ENCODE data around the gene GRIK2. TPM values are rescaled to one million over a fixed set of nuclear protein-coding genes. Genes with fewer than 3 reads are reported as not detected.

GRIK2 gene
- total RNA-seq, 2 donors from 2014 or later: 0.92 to 2.0 TPM

GRCh38 chr6:101824551-101825345, 431.2 kb downstream of the GRIK2 start:
- no peaks in the 10 kb centered on the region for H3K9me3 ChIP-seq

GRCh38 chr6:101826269-101826668, 432.8 kb downstream of the GRIK2 start:
- H3K27ac ChIP-seq: no peak overlapping the region
- DNase-seq (ENCODE audit: low spot score) (no peak), ATAC-seq (ENCODE audit: insufficient number of reproducible peaks, low FRiP score, low read depth) (no peak)
- no peak overlapping the region for H3K4me3 ChIP-seq
- no peaks in the 10 kb centered on the region for H3K36me3 ChIP-seq
- no peaks in the 10 kb centered on the region for H3K27me3 ChIP-seq (replicated peaks; ENCODE audit: insufficient read depth)
- no peak for TF ChIP-seq CTCF (IDR thresholded peaks at IDR 0.05)
- H3K9me3 ChIP-seq: no peaks in the 10 kb centered on the region
- H3K4me1 ChIP-seq (ENCODE audit: control insufficient read depth in 1 of 2, low read depth in 2 of 2): no peaks in the 10 kb centered on the region

More at GRCh38 chr6:101824551-101825345, 431.2 kb downstream of the GRIK2 start:
- H3K36me3 ChIP-seq: no peaks in the 10 kb centered on the region
- no peak for TF ChIP-seq CTCF (IDR thresholded peaks at IDR 0.05)
- H3K4me3 ChIP-seq: no peak overlapping the region
- H3K27me3 ChIP-seq (replicated peaks; ENCODE audit: insufficient read depth): no peaks in the 10 kb centered on the region
- DNase-seq (ENCODE audit: low spot score): no peak
- H3K4me1 ChIP-seq (ENCODE audit: control insufficient read depth in 1 of 2, low read depth in 2 of 2): no peaks in the 10 kb centered on the region
- no peak overlapping the region for H3K27ac ChIP-seq
- no peak for ATAC-seq (ENCODE audit: insufficient number of reproducible peaks, low FRiP score, low read depth)

- DNase-seq (ENCODE audit: low spot score) (no peak), ATAC-seq (ENCODE audit: insufficient number of reproducible peaks, low FRiP score, low read depth) (no peak)
- Histone ChIP-seq H3K4me1 (ENCODE audit: control insufficient read depth in 1 of 2, low read depth in 2 of 2) (no peaks in the 10 kb centered on the region), H3K36me3 (no peaks in the 10 kb centered on the region), H3K27ac (no peak overlapping the region), H3K27me3 (replicated peaks; ENCODE audit: insufficient read depth) (no peaks in the 10 kb centered on the region), H3K4me3 (no peak overlapping the region), H3K9me3 (no peaks in the 10 kb centered on the region)
- TF ChIP-seq CTCF (IDR thresholded peaks at IDR 0.05): no peak
These were observed 433.2 kb downstream of the GRIK2 start for GRCh38 chr6:101826678-101827077.

GRCh38 chr6:101830501-101831031, 437.1 kb downstream of the GRIK2 start:
- no peaks in the 10 kb centered on the region for H3K9me3 ChIP-seq
- no peaks in the 10 kb centered on the region for H3K27me3 ChIP-seq (replicated peaks; ENCODE audit: insufficient read depth)
- H3K27ac ChIP-seq: no peak overlapping the region
- no peaks in the 10 kb centered on the region for H3K36me3 ChIP-seq
- DNase-seq (ENCODE audit: low spot score): no peak
- no peak for ATAC-seq (ENCODE audit: insufficient number of reproducible peaks, low FRiP score, low read depth)
- no peaks in the 10 kb centered on the region for H3K4me1 ChIP-seq (ENCODE audit: control insufficient read depth in 1 of 2, low read depth in 2 of 2)
- no peak for TF ChIP-seq CTCF (IDR thresholded peaks at IDR 0.05)
- no peak overlapping the region for H3K4me3 ChIP-seq

- Histone ChIP-seq H3K27ac (no peak overlapping the region), H3K4me1 (ENCODE audit: control insufficient read depth in 1 of 2, low read depth in 2 of 2) (no peaks in the 10 kb centered on the region), H3K9me3 (no peaks in the 10 kb centered on the region), H3K4me3 (no peak overlapping the region), H3K36me3 (no peaks in the 10 kb centered on the region), H3K27me3 (replicated peaks; ENCODE audit: insufficient read depth) (no peaks in the 10 kb centered on the region)
- ATAC-seq (ENCODE audit: insufficient number of reproducible peaks, low FRiP score, low read depth) (no peak), DNase-seq (ENCODE audit: low spot score) (no peak)
- TF ChIP-seq CTCF (IDR thresholded peaks at IDR 0.05): no peak
These were observed 438.9 kb downstream of the GRIK2 start for GRCh38 chr6:101832371-101832770.
